ENCODE measurements around the gene DHRS11. TPM values are rescaled to one million over a fixed set of nuclear protein-coding genes. Genes with fewer than 3 reads are reported as not detected.

DHRS11 gene
- total RNA-seq, 2 experiments from 2014 or later: 7.2 to 13.9 TPM

DNA sequence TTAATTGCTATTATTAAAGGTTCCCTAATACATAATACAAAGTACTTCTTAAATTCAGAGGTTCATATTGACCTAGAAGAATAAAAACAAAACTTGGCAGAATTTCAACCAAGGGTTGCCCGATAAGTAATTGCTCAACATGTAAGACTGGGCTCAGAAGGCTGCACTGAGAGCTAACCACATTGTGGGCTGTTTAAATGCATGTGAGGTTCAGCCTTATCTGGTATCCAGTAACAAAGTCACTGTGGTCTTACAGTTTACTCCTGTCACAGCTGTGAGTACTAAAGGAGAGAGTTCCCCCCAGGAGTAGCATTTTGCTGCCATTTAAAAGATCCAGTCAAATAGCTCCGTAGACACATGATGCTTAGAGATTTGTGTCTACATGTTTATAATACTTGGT, 1.6 kb upstream of the DHRS11 start:
- Histone ChIP-seq H3K27ac (ENCODE audit: low read depth, low read length, poor library complexity, severe bottlenecking) (no peak overlapping the region), H3K4me3 (ENCODE audit: low read depth, low read length, poor library complexity, severe bottlenecking) (no peak overlapping the region), H2AFZ (ENCODE audit: low read length) (no peak overlapping the region), H3K4me2 (ENCODE audit: low read length) (no peak overlapping the region), H3K36me3 (ENCODE audit: insufficient read depth, low read length) (peaks cover 60% of the 10 kb centered on the region), H3K9me3 (ENCODE audit: low read length) (no peaks in the 10 kb centered on the region), H3K4me1 (ENCODE audit: insufficient read depth, low read length, poor library complexity, severe bottlenecking) (peaks cover 19% of the 10 kb centered on the region), H4K20me1 (ENCODE audit: insufficient read depth, low read length) (peaks cover 3% of the 10 kb centered on the region; the same call in 1 of the 2 replicates), H3K79me2 (ENCODE audit: insufficient read depth, low read depth, low read length) (no peaks in the 10 kb centered on the region), H3K9me2 (ENCODE audit: insufficient read depth, low read length) (no peaks in the 10 kb centered on the region)
- no TSS peak for BruUV-seq (replicated peaks)
- TF ChIP-seq EZH2phosphoT487 (IDR thresholded peaks at IDR 0.05; ENCODE audit: borderline replicate concordance, low read depth, low read length) (no peak), CTCF (conservative IDR thresholded peaks at IDR 0.05; ENCODE audit: low read length) (no peak)
- ChIA-PET POLR2A (no interaction called here), CTCF (ENCODE audit: unreplicated experiment) (no interaction called here)
- no peak for DNase-seq (ENCODE audit: low spot score)
- intact Hi-C loops (cut with micrococcal nuclease; ENCODE audit: unreplicated experiment): no loop called here

GRCh38 chr17:36592316-36592715, 637 bp downstream of the DHRS11 start:
- Histone ChIP-seq H3K4me1 (ENCODE audit: insufficient read depth, low read length, poor library complexity, severe bottlenecking) (peaks cover 19% of the 10 kb centered on the region), H2AFZ (ENCODE audit: low read length) (peak overlapping the region; percentile 53; the same call in 1 of the 2 replicates), H3K9me2 (ENCODE audit: insufficient read depth, low read length) (no peaks in the 10 kb centered on the region), H3K9me3 (ENCODE audit: low read length) (no peaks in the 10 kb centered on the region), H3K4me3 (ENCODE audit: low read depth, low read length, poor library complexity, severe bottlenecking) (peak overlapping the region; percentile 82), H3K79me2 (ENCODE audit: insufficient read depth, low read depth, low read length) (no peaks in the 10 kb centered on the region), H3K36me3 (ENCODE audit: insufficient read depth, low read length) (peaks cover 39% of the 10 kb centered on the region), H4K20me1 (ENCODE audit: insufficient read depth, low read length) (peaks cover 3% of the 10 kb centered on the region; the same call in 1 of the 2 replicates), H3K27ac (ENCODE audit: low read depth, low read length, poor library complexity, severe bottlenecking) (no peak overlapping the region), H3K4me2 (ENCODE audit: low read length) (peak overlapping the region; percentile 91)
- ChIA-PET POLR2A (interaction anchor here (1.2 to 1.4 kb wide), 2 partner anchors 9 to 46 kb away, joined by 4 to 10 read pairs; partner anchors contain the start of gene MRM1), CTCF (ENCODE audit: unreplicated experiment) (no interaction called here)
- no peak for TF ChIP-seq CTCF (conservative IDR thresholded peaks at IDR 0.05; ENCODE audit: low read length)
- intact Hi-C loops (cut with micrococcal nuclease; ENCODE audit: unreplicated experiment): no loop called here
- BruUV-seq (replicated peaks): no TSS peak
- DNase-seq (ENCODE audit: low spot score): no peak

GRCh38 chr17:36592716-36593321, 1.1 kb downstream of the DHRS11 start:
- Histone ChIP-seq H3K27ac (ENCODE audit: low read depth, low read length, poor library complexity, severe bottlenecking) (no peak overlapping the region), H2AFZ (ENCODE audit: low read length) (no peak overlapping the region), H4K20me1 (ENCODE audit: insufficient read depth, low read length) (peaks cover 3% of the 10 kb centered on the region; the same call in 1 of the 2 replicates), H3K4me3 (ENCODE audit: low read depth, low read length, poor library complexity, severe bottlenecking) (peak overlapping the region; percentile 82), H3K9me3 (ENCODE audit: low read length) (no peaks in the 10 kb centered on the region), H3K9me2 (ENCODE audit: insufficient read depth, low read length) (no peaks in the 10 kb centered on the region), H3K4me2 (ENCODE audit: low read length) (peak overlapping the region; percentile 91), H3K79me2 (ENCODE audit: insufficient read depth, low read depth, low read length) (no peaks in the 10 kb centered on the region), H3K4me1 (ENCODE audit: insufficient read depth, low read length, poor library complexity, severe bottlenecking) (peaks cover 19% of the 10 kb centered on the region), H3K36me3 (ENCODE audit: insufficient read depth, low read length) (peaks cover 34% of the 10 kb centered on the region)
- no TSS peak for BruUV-seq (replicated peaks)
- no peak for DNase-seq (ENCODE audit: low spot score)
- TF ChIP-seq EZH2phosphoT487 (IDR thresholded peaks at IDR 0.05; ENCODE audit: borderline replicate concordance, low read depth, low read length) (no peak), CTCF (conservative IDR thresholded peaks at IDR 0.05; ENCODE audit: low read length) (no peak)
- intact Hi-C loops (cut with micrococcal nuclease; ENCODE audit: unreplicated experiment): no loop called here
- ChIA-PET POLR2A (interaction anchor here (1.2 to 1.4 kb wide), 2 partner anchors 8 to 46 kb away, joined by 4 to 10 read pairs; partner anchors contain the start of gene MRM1), CTCF (ENCODE audit: unreplicated experiment) (no interaction called here)
